NCI-H146 treated with DMSO at 0.1 percent for 48 hours (cell line): ENCODE measurements around the gene UPK3BL1.
"Not testable (repeated sequence)": the region's sequence is repeated elsewhere in the genome, so short reads cannot be mapped to it uniquely, and the experiment has no call there.

ENCODE experiments used
- DNase-seq: peaks from one replicate; lab custom pipeline; 2025; ENCODE audit not compliant: unreplicated experiment; lab: John Stamatoyannopoulos, UW

UPK3BL1 gene

GRCh38 chr7:102589857-102590256 lies 52.7 kb downstream of the UPK3BL1 start:
- not testable (repeated sequence) for DNase-seq
